Fibroblast of skin of right biceps (primary cell): ENCODE data around the gene KATNB1.
A peak's percentile ranks its signal among the peaks of the same experiment; 100 is the strongest.

Experiments used
- DNase-seq: peaks from one replicate; pipeline ENCODE4 v3.0.0-alpha.2; 2013

Gene KATNB1

GRCh38 chr16:57735755-57736418 lies at the start of gene KATNB1:
KATNB1 (plus strand) TSS chr16:57735770; CDS start chr16:57737244, 1,474 bp downstream.
- DNase-seq, result no peak

DNA sequence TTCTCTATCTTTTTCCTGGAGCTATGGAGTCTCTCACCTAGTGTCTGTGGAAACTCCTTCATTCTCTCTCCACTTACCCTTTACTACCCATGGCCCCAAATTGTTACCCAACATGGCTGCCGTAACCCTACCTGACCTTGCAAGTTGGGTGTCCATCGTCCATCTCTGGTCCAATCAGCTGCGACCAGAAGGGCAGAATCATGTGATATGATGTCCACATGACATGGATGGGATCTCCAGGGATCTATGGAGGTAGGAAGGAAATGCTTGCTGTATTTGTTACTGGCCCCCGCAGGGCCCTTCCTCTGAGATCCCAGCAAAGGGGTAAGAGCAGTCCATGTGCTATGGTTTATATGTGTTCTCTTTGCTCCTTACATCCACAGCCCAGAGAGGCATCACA lies 49.0 kb upstream of the KATNB1 start:
- DNase-seq, result no peak

DNA sequence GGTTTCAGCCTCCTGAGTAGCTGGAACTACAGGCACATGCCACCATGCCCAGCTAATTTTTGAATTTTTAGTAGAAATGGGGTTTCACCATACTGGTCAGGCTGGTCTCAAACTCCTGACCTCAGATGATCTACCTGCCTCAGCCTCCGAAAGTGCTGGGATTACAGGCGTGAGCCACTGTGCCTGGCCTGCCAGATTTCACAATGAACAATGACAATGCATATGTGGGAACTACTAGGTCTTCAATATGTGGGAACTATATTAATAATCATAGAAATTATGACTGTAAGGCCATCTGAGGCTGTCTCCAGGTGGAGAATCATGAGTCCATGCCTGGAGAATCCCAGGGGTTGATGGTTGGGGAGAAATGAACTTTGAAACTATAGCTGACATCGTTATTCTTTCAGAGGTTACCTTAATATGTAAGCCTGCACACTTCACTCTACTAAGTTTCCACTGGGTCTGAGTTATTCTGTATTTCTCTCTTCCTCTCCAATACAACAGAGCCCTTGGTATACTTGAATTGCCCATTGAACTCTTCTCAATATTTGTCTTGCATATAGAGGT lies 48.1 kb upstream of the KATNB1 start:
- no peak for DNase-seq

- no peak for DNase-seq
Measured at GRCh38 chr16:57688487-57688986, 47.0 kb upstream of the KATNB1 start.

DNA sequence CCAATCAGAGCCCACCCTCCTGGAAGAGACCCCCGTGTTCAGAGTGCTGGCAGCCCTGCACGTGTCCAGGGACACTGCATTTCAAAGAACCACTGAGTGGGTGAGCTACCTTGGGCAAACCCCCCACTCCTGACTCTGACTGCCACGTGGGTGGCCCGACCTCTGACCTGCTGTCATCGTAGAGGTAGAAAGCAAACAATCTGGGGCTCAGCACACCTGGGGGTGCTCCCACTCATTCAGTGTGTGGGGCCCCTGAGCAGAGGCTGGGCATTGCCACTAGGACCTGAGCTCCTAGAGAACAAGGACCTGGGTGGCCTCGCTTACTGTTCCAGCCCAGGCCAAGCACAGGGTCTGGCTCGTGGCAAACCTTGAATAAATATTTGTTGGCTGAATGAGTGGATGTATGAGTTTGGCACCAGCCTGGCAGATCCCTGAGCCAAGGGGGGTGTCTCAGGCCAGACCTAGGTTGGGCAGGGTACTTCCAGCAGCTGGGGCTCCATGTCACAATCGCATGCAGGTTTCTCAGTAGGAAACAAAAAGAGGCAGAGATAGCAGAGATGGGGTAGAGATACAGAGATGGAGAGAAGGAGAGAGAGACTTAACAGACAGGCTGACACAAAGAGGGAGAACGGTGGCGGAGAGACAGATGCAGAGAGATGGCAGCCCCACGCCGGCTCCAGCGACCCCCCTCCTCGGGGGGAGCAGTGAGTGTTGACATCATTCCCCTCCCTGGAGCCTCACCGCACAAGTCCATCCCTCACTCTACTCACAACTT lies 46.4 kb upstream of the KATNB1 start:
- no peak for DNase-seq

DNA sequence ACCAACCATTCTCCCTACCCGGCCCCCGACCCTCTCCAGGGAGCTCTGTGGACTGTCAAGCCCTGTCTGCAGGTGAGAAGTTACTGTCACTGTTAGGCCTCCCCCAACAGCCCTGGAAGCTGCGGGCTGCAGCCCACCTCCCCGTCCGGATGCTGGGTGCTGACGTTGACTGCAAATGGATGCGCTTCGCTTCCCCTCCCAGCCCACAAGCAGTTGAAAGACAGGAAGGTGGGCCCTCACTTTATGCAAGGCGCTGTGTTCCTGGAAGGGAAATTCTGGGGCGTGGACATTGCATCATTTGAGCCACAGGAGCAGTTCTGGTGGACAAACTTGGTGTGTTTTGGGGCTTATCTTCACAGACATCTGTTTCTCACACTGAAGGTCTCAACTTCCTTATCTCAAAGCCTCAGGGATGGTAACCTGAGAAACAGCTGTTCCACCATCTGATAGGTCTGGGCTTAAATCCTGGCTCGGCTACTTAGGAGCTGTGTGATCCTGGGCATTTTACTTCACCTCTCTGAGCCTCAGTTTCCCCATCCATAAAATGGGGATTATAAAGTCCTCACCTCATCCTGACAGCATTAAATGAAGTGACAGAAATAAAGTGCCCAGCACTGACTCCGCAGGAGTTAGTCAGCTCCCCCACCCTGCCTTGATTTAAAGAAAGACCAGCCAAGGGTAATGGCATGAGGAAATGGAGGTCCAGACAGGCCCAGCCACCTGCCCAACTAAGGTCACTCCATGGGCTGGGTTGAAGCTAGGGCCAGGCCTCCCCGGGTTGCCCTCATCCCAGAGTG lies 45.6 kb upstream of the KATNB1 start:
- no peak for DNase-seq

- peak; percentile 17 for DNase-seq
Measured at GRCh38 chr16:57690782-57691471, 44.6 kb upstream of the KATNB1 start.

GRCh38 chr16:57692636-57693035 lies 42.9 kb upstream of the KATNB1 start:
- no peak for DNase-seq

- DNase-seq, result no peak
Measured at GRCh38 chr16:57693550-57693949, 42.0 kb upstream of the KATNB1 start.

DNA sequence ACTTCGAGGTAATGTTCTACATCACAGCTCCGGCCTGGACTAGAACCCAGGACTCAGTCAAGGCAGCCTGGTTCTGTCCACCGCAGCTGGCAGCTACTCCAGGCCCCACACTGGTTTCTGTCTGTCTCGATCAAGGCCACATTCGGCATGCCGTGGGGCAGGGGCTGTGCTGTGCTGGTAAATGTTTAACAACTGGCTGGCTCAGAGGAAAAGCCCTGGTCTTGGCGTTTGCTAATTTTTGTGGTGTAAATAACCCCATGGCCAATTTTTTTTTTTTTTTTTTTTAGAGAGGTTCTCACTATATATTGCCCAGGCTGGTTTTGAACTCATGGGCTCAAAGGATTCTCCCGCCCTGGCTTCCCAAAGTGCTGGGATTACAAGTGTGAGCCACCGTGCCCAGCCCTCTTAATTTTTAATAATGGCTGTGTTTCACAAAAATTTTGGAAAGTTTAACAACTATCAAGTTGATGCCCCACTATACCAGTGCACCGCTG lies 41.3 kb upstream of the KATNB1 start:
- DNase-seq, result no peak

GRCh38 chr16:57694725-57695679 lies 40.6 kb upstream of the KATNB1 start, which contains the start of gene DRC7:
DRC7 (plus strand) TSS chr16:57694806; CDS start chr16:57697950, 3,144 bp downstream.
- peak; percentile 20 for DNase-seq

- DNase-seq, result no peak
Measured at GRCh38 chr16:57695680-57696069, 39.9 kb upstream of the KATNB1 start.

- no peak for DNase-seq
Measured at GRCh38 chr16:57696240-57696639, 39.3 kb upstream of the KATNB1 start.

- no peak for DNase-seq
Measured at GRCh38 chr16:57697896-57698537, 37.6 kb upstream of the KATNB1 start.

DNA sequence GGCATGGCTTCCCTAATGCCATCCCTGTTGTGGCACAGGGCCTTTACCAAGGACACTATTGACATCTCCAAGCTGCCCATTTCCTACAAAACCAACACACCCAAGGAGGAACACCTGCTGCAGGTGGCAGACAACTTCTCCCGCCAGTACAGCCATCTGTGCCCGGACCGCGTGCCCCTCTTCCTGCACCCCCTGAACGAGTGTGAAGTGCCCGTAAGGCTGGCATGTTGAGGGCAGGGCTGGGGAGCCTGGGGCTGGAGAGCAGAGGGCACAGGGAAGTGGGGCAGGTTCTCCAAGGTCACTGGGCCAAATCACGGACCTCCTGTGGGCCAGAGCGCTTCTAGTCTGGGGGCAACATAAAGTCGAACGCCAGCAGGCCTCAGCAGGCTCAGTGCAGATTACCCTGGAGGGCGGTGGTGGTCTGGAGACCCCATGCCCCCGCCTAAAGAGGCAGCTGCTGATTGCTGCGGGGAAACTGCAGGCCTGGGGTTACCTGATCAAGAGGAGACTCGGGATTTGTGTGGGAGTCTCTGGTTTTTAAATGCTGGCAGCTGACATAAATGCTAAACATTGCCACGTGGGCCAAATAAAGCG lies 36.7 kb upstream of the KATNB1 start:
- DNase-seq, result no peak

- DNase-seq, result no peak
Measured at GRCh38 chr16:57699481-57699880, 36.1 kb upstream of the KATNB1 start.

DNA sequence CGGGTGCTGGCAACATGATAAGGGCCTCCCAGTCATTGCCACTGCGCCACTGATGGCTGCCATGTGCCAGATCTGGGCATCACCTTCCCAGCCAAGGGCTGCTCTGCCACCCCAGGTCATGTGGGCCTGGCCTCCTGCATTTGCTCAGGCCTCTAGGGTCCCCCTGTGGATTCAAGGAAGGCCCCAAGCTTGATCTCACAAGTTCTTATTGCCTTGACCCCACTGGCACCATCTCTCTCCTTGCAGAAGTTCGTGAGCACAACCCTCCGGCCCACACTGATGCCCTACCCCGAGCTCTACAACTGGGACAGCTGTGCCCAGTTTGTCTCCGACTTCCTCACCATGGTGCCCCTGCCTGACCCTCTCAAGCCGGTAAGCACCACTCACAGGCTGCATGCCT lies 35.7 kb upstream of the KATNB1 start:
- no peak for DNase-seq

DNA sequence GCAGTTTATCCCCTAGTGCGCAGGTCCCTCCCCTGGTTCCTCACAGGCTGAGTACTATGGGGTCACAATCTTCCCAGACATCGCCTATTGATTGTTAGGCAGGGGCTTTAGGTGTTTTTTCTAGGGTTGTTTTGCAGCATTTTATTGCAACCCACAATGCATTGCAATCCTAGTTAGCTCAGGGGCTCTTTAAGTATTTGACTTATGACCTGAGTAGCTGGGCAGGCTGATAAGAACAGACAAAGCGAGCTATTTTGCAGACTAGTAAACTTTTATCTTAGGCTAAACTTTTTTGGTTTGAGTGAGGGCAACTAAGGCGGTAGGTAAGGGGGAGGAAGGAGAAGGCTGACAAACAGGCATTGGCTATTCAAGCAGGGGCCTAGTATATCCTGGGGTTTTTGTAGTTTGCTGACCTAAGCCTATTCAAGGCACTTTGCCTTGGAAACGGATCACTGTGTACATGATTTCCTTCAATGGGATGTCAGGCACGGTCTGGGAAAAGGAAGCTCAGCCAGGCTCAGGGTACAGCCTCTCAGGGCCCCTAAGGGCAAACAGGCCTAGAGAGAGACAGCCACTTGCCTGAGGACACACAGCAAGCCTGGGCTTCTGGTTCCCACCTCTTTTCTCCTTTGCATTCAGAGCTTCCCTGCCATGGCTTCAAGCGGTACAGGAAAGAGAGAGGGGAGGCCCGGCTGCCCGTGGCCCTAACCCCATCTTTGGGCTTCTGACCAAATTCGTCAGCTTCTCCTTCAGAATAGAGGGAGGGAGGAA lies 34.6 kb upstream of the KATNB1 start:
- DNase-seq, result no peak

- no peak for DNase-seq
Measured at GRCh38 chr16:57701759-57702371, 33.7 kb upstream of the KATNB1 start.
